ENCODE measurements around the gene LGALS9C. TPM values are rescaled to one million over a fixed set of nuclear protein-coding genes. Genes with fewer than 3 reads are reported as not detected.
"Not testable (repeated sequence)": the region's sequence is repeated elsewhere in the genome, so short reads cannot be mapped to it uniquely, and the experiment has no call there.

LGALS9C gene
- polyA plus RNA-seq (2013, experiment 1 of 4) = not detected
- not detected for polyA plus RNA-seq (2013, experiment 2 of 4)
- not detected for polyA plus RNA-seq (2013, experiment 3 of 4)
- polyA plus RNA-seq (2013, experiment 4 of 4) = not detected

DNA sequence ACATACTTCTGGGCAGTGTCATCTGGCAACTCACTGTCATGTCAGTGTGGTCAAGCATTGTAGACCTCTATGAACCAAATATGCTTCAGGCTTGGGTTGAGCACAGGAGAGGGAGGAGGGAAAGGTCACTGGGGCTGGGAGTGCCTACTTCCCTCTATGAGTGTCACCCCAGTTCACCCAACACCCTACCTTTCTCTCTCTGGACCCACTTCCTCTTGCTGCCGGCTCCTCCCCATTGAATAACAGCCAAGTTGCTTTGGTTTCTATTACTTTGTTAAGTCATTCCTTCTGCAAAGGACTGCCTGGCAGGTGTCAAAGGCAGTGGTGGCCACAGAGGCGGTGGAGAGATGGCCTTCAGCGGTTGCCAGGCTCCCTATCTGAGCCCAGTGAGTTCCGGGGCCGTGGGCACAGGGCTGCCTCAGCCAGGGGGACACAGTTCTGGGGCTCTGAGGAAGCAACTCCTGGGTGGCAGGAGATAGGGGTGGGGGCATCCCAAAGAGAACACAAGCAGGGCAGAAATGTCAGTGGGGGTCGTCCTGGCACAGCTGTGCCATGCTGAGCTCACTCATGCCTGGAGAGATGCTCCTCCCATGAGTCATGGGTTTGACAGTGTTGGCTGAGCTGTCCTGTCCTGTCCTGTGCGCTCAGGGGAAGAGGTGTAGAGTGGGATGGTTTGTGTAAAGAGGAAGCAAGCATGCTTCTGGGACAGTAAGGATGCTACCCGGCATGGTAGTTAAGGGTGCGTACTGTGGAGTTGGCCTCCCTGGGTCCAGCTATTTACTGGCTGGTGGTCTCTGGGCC, at the start of gene LGALS9C:
Gene LGALS9C, plus strand, starts transcription at position 282 of the 801 bp plus-strand sequence. Its CDS starts 66 bp downstream, at position 348.
- not testable (repeated sequence) for H3K9me3 ChIP-seq (ENCODE audit: control insufficient read depth, low read length); H3K4me3 ChIP-seq (ENCODE audit: insufficient read depth, low read depth, low read length)
- 90% methylated on average over 5 of the region's 9 CpGs for WGBS, 2 experiments

DNA sequence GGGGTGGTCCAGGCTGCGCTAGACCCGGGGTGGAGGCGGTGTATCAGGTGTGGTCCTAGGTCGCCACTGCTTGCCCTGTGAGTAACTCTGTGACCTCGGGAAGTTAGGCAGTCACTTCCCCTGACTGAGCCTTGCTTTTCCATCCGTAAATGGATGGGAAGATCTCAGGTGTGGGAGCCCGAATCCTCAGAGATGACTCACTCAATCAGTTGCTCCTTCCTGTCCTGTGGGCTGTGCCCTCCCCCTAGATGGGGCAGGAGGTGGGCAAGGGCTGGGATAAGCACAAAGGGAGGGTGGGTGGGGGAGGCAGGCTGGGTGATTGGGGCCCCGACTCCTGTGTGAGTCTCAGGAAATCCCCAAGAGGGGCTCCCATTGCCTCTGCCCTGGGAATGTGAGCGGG, 44.4 kb upstream of the LGALS9C start:
- no CpG with 5 or more reads among the region's 9 CpGs for WGBS, 2 experiments
- H3K4me3 ChIP-seq (ENCODE audit: insufficient read depth, low read depth, low read length); H3K27ac ChIP-seq (ENCODE audit: insufficient read depth, low read depth, low read length, poor library complexity, severe bottlenecking); H3K36me3 ChIP-seq (ENCODE audit: control insufficient read depth, insufficient read depth, low read length); H3K4me1 ChIP-seq (ENCODE audit: control insufficient read depth, insufficient read depth, low read length); H3K9me3 ChIP-seq (ENCODE audit: control insufficient read depth, low read length); H3K27me3 ChIP-seq (ENCODE audit: control insufficient read depth, insufficient read depth, low read length, poor library complexity, severe bottlenecking): not testable (repeated sequence)

More for the DNA sequence above, at the start of gene LGALS9C:
- not testable (repeated sequence) for H3K36me3 ChIP-seq (ENCODE audit: control insufficient read depth, insufficient read depth, low read length); H3K27me3 ChIP-seq (ENCODE audit: control insufficient read depth, insufficient read depth, low read length, poor library complexity, severe bottlenecking); H3K4me1 ChIP-seq (ENCODE audit: control insufficient read depth, insufficient read depth, low read length); H3K27ac ChIP-seq (ENCODE audit: insufficient read depth, low read depth, low read length, poor library complexity, severe bottlenecking)

GRCh38 chr17:18439465-18439870, 37.1 kb upstream of the LGALS9C start:
- H3K27ac ChIP-seq (ENCODE audit: insufficient read depth, low read depth, low read length, poor library complexity, severe bottlenecking) = not testable (repeated sequence)
- WGBS, 2 experiments = no CpG with 5 or more reads among the region's 9 CpGs

DNA sequence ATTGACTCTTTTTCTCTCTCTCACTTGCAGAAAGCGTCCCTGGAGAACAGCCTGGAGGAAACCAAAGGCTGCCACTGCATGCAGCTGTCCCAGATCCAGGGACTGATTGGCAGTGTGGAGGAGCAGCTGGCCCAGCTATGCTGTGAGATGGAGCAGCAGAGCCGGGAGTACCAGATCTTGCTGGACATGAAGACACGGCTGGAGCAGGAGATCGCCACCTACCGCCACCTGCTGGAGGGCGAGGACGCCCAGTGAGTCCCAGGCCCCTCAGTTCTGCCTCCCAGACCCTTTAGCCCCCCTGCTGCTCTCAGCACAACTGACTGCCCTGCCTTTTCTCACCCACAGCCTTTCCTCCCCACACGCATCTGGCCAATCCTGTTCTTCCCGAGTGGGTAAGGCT, 34.5 kb upstream of the LGALS9C start:
- not testable (repeated sequence) for H3K27me3 ChIP-seq (ENCODE audit: control insufficient read depth, insufficient read depth, low read length, poor library complexity, severe bottlenecking); H3K4me1 ChIP-seq (ENCODE audit: control insufficient read depth, insufficient read depth, low read length); H3K27ac ChIP-seq (ENCODE audit: insufficient read depth, low read depth, low read length, poor library complexity, severe bottlenecking); H3K9me3 ChIP-seq (ENCODE audit: control insufficient read depth, low read length); H3K4me3 ChIP-seq (ENCODE audit: insufficient read depth, low read depth, low read length); H3K36me3 ChIP-seq (ENCODE audit: control insufficient read depth, insufficient read depth, low read length)
- 9% methylated on average over 6 of the region's 9 CpGs; no CpG with 5 or more reads in 1 of the 2 experiments for WGBS, 2 experiments

More at GRCh38 chr17:18439465-18439870, 37.1 kb upstream of the LGALS9C start:
- not testable (repeated sequence) for H3K36me3 ChIP-seq (ENCODE audit: control insufficient read depth, insufficient read depth, low read length); H3K4me1 ChIP-seq (ENCODE audit: control insufficient read depth, insufficient read depth, low read length); H3K4me3 ChIP-seq (ENCODE audit: insufficient read depth, low read depth, low read length); H3K9me3 ChIP-seq (ENCODE audit: control insufficient read depth, low read length); H3K27me3 ChIP-seq (ENCODE audit: control insufficient read depth, insufficient read depth, low read length, poor library complexity, severe bottlenecking)

GRCh38 chr17:18442532-18442931, 34.1 kb upstream of the LGALS9C start:
- H3K4me3 ChIP-seq (ENCODE audit: insufficient read depth, low read depth, low read length); H3K4me1 ChIP-seq (ENCODE audit: control insufficient read depth, insufficient read depth, low read length); H3K27me3 ChIP-seq (ENCODE audit: control insufficient read depth, insufficient read depth, low read length, poor library complexity, severe bottlenecking); H3K27ac ChIP-seq (ENCODE audit: insufficient read depth, low read depth, low read length, poor library complexity, severe bottlenecking); H3K9me3 ChIP-seq (ENCODE audit: control insufficient read depth, low read length); H3K36me3 ChIP-seq (ENCODE audit: control insufficient read depth, insufficient read depth, low read length): not testable (repeated sequence)
- no CpG with 5 or more reads among the region's 4 CpGs for WGBS, 2 experiments

DNA sequence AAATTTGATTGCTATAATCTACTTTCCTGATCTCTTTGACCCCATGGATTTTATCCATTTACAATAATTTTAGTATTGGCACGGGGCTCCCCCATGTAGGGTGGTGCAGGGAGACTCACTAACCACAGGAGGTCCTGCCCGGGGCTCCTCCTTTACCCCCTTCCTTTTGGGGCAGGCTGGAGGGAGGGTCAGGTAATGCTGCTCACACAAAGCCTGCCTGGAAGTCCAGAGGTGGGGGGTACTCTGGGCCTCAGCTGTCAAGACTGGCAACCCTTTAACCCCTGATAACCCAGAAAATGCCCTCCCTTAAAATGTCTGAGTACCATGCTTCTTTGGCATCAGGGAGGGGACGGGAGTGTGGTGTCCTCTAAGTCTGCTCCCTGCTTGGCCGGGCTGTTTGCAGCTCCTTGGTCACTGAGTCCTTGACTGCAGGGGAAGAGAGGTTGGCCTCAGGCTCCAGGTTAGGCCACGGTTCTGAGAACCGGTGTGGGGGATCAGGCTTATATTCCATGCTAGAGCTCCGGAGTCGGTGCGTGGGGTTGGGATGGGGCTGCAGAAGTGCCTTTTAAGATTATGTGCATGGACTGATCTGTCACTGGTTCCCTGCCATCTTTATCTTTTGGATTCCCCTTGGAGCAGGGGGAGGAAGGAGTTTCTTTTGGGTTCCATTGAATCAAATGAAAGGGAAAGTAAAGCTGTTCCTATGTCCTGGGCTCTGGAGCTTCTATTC, 28.9 kb upstream of the LGALS9C start:
- H3K4me1 ChIP-seq (ENCODE audit: control insufficient read depth, insufficient read depth, low read length); H3K4me3 ChIP-seq (ENCODE audit: insufficient read depth, low read depth, low read length); H3K27me3 ChIP-seq (ENCODE audit: control insufficient read depth, insufficient read depth, low read length, poor library complexity, severe bottlenecking); H3K9me3 ChIP-seq (ENCODE audit: control insufficient read depth, low read length); H3K27ac ChIP-seq (ENCODE audit: insufficient read depth, low read depth, low read length, poor library complexity, severe bottlenecking); H3K36me3 ChIP-seq (ENCODE audit: control insufficient read depth, insufficient read depth, low read length): not testable (repeated sequence)
- 94% methylated on average over 5 of the region's 9 CpGs for WGBS, 2 experiments

DNA sequence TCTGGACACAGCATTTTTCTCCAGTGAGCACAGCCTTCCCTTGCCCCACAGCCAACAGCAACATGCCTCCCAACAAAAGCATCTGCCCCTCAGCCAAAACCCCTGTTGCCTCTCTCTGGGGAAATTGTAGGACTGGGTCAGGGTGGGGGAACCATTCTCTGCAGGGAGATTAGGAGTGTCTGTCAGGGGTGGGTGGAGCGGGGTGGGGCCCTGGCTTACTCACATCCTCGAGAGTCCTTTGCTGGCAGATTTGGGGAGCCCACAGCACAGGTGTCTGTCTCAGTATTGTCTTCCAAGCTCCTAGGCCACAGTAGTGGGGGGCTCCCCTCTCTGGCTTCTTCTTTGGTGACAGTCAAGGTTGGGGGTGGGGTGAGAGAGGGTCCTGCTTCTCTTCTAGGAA, 28.3 kb upstream of the LGALS9C start:
- H3K4me1 ChIP-seq (ENCODE audit: control insufficient read depth, insufficient read depth, low read length); H3K27ac ChIP-seq (ENCODE audit: insufficient read depth, low read depth, low read length, poor library complexity, severe bottlenecking); H3K36me3 ChIP-seq (ENCODE audit: control insufficient read depth, insufficient read depth, low read length); H3K4me3 ChIP-seq (ENCODE audit: insufficient read depth, low read depth, low read length); H3K27me3 ChIP-seq (ENCODE audit: control insufficient read depth, insufficient read depth, low read length, poor library complexity, severe bottlenecking); H3K9me3 ChIP-seq (ENCODE audit: control insufficient read depth, low read length): not testable (repeated sequence)
- no CpG with 5 or more reads among the region's 2 CpGs for WGBS, 2 experiments

GRCh38 chr17:18449833-18450232, 26.8 kb upstream of the LGALS9C start:
- H3K36me3 ChIP-seq (ENCODE audit: control insufficient read depth, insufficient read depth, low read length); H3K27ac ChIP-seq (ENCODE audit: insufficient read depth, low read depth, low read length, poor library complexity, severe bottlenecking); H3K27me3 ChIP-seq (ENCODE audit: control insufficient read depth, insufficient read depth, low read length, poor library complexity, severe bottlenecking); H3K9me3 ChIP-seq (ENCODE audit: control insufficient read depth, low read length); H3K4me3 ChIP-seq (ENCODE audit: insufficient read depth, low read depth, low read length); H3K4me1 ChIP-seq (ENCODE audit: control insufficient read depth, insufficient read depth, low read length): not testable (repeated sequence)
- WGBS, 2 experiments = 100% methylated on average over 1 of the region's 7 CpGs

DNA sequence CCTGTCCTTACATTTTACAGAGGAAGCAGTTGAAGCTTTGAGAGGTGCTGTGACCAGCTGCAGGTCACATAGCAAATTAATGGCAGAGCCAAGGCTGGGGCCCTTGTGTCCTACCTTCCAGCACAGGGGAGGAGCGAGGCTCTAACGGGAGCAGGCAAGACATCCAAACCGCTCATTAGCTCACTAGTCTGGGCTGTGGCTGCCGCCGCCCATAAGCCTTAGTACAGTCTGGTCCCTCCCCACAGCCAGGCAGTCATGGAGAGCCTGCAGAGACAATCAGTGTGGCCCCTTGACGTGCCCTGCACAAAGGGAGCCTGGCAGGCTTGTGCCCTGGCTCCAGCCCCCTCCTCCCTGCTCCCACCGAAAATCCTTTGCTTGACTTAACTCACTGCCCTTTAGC, 25.6 kb upstream of the LGALS9C start:
- H3K9me3 ChIP-seq (ENCODE audit: control insufficient read depth, low read length); H3K4me1 ChIP-seq (ENCODE audit: control insufficient read depth, insufficient read depth, low read length); H3K4me3 ChIP-seq (ENCODE audit: insufficient read depth, low read depth, low read length); H3K36me3 ChIP-seq (ENCODE audit: control insufficient read depth, insufficient read depth, low read length); H3K27me3 ChIP-seq (ENCODE audit: control insufficient read depth, insufficient read depth, low read length, poor library complexity, severe bottlenecking); H3K27ac ChIP-seq (ENCODE audit: insufficient read depth, low read depth, low read length, poor library complexity, severe bottlenecking): not testable (repeated sequence)
- WGBS, 2 experiments = 86 to 94% methylated on average over 3 to 5 of the region's 7 CpGs

DNA sequence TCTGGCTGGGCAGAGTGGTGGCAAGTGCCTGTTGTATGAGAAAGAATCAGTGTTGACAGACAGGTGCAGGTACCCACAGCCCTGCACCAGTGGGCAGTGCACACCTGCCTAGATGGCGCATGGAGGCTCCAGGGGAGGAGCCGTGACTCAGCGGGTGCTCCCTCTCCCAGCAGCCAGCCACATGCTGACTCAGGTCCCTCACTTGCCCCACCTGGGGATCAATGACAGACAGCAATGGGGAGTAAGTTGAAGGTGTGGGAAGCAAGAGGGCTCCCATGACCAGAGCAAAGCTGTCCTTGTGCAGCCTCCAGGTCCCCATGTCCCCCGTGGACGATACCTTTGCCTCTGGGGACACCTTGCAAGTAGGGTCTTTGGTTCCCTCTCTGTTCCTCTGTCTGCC, 24.6 kb upstream of the LGALS9C start:
- WGBS, 2 experiments = 87% methylated on average over 5 of the region's 5 CpGs
- not testable (repeated sequence) for H3K27ac ChIP-seq (ENCODE audit: insufficient read depth, low read depth, low read length, poor library complexity, severe bottlenecking); H3K4me3 ChIP-seq (ENCODE audit: insufficient read depth, low read depth, low read length); H3K4me1 ChIP-seq (ENCODE audit: control insufficient read depth, insufficient read depth, low read length); H3K9me3 ChIP-seq (ENCODE audit: control insufficient read depth, low read length); H3K36me3 ChIP-seq (ENCODE audit: control insufficient read depth, insufficient read depth, low read length); H3K27me3 ChIP-seq (ENCODE audit: control insufficient read depth, insufficient read depth, low read length, poor library complexity, severe bottlenecking)
